GM18499 (cell line): ENCODE data around the gene LAMA2.

Source experiments
- ATAC-seq: cut with Tn5 transposase; IDR thresholded peaks from one replicate; pipeline ENCODE4 v1.9.1; 2021; ENCODE audit warnings: moderate number of reproducible peaks; ENCODE audit not compliant: insufficient read depth, unreplicated experiment

The LAMA2 gene

DNA sequence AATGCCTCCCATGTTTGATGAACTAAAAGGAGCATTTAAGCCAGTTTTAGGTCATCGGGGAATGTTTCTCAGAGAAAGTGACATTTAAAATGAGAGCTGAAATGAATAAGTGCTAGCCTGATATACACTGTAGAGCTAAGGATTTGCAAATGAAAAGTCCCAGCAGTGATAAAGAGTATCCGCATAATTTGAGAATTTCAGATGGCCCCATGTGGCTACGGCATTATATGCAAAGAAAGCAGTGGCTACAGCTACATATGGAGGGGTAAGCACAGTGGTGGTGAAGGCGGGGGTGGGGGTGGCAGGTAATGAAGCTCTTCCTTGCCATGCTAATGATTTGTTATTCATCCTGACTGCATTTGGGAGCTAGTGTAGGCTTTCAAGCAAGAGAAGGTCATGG is 455.7 kb downstream of the LAMA2 start:
- no peak for ATAC-seq

DNA sequence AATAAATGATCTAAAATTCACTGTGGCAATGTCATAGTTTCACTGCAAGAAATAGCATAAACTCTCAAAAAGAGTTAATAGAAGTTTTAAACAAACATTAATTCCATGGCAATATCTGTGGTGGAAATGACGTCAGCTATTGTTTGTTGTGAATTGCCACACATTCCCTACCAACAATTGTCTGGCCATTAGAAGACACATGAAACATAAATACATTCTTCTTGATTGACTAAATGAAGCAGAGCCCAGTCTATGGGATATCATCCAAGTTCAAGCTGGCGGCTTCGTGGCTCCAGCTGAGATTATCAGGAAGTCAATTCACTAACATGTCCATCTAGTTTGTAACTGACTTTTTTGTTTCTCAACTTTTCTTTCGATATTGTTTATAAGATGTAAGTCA is 458.0 kb downstream of the LAMA2 start:
- ATAC-seq: no peak

DNA sequence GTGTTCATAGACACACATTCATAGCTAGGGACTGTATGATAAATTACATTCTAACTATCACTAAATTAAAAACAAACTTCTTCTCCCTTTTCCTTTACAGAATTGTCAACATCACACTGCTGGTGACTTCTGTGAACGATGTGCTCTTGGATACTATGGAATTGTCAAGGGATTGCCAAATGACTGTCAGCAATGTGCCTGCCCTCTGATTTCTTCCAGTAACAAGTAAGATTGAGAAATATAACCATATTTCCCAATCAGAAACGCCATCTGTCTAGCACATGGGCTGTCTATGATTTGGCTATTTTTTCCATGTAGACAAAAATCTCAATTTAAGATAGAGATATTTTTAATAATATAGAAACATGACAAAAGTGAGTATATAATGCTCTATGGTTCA is 459.3 kb downstream of the LAMA2 start:
- no peak for ATAC-seq

DNA sequence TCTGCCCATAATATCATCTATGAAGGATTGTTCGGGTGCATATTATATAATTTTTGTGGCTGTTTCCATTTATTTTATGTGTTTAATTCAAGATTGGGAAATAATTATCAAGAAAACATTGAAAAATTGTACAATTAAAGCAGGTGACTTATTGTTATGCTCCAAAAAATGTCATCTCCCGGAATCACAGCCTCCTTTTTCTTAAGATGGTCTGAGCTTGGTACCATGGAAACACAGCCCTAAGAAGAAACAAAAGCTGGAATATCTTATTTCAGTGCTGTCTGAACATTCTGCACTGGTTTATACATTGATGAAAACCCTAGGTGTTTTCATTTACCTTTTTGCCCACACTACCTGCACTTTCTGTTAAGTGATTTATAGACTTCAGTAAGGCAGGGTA is 459.9 kb downstream of the LAMA2 start:
- no peak for ATAC-seq

DNA sequence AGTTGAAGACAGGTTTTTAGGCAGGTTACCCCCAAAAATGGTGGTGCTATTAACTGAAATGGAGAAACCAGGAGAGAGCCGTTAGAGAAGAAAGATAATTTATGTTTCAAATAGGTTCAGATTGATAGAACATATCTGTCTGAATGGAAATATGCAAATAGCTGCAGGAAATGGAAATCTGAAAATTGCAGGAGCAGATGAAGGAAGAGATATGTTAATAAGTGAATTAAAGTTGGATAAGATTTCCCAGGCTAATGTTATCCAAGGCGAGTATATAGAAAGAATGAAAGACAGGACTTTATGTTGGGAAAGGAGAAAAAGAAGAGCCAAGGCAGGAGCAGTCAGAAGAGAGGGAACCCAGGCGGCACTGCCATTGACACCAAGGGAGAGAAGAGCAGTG is 461.4 kb downstream of the LAMA2 start:
- no peak for ATAC-seq

DNA sequence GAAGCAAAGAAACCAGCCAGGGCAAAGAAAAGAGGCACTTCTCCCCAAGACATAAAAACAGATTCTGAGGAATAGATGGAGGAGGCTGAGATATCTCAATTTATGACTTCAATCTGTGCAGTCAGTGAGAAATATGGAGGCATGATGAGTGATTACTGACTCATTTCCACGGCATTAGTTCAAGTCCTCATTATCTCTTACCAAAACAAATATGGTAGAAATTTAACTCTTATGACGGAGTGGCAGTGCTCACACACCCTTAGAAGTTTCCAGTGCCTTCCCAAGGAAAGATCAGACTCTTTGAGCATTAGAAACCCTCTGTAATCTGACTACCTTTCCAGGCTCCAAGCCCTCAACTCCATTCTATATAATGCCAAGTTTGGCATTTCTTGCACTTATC is 463.0 kb downstream of the LAMA2 start:
- ATAC-seq: no peak

DNA sequence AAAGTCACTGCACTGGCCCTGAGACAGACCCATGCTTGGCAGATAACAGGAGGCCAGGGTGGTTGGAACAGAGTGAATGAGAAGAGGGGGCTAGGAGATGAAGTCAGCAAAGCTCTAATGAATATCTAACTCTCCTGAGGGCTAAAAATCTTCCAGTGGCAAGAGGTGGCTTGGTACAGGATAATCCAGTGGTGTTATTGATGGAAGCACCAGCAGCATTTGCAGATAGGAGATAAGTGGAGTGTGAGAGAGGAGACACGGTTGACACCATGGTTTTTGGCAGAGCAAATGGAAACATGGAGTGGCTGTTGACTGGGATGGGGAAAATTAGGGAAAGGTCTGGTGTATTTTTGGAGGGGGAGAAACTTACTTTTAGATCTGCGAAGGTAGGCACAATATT is 464.0 kb downstream of the LAMA2 start:
- no peak for ATAC-seq

DNA sequence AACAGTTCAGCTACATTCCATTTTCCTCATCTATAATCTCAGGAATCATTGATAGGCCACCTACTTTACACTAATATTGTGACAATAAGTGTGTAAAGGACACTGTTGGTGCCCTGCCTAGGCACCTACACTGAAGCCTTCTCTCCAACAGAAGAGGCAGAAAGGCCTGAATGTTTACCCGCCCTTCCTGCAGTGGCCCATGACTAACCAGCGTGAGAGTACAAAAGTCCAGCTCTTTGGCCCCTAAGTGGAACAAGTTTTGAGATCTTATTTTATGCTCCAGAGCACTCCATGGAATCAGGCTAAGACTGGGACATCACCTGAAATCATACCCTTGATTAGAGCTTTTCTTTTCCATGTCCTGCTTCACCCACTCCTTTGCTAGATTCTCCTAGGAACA is 467.3 kb downstream of the LAMA2 start:
- no peak for ATAC-seq

DNA sequence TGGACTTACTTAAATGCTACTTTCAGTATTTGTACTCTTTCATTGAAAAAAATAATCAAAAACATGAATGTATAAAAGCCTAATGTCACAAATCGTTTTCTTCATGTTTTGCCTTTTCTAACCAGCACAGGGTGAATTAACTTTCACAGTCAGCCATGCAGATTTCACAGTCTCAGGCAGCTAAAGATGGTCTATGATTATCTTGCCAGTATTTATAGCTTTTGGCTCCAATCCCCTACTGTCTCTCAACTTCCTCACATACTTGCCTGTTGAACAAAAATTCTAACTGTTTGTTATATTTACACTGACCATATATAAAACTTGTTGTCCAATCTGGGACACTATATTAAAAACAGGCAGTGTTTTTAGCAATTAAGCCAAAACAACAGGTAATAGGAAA is 468.9 kb downstream of the LAMA2 start:
- no peak for ATAC-seq

DNA sequence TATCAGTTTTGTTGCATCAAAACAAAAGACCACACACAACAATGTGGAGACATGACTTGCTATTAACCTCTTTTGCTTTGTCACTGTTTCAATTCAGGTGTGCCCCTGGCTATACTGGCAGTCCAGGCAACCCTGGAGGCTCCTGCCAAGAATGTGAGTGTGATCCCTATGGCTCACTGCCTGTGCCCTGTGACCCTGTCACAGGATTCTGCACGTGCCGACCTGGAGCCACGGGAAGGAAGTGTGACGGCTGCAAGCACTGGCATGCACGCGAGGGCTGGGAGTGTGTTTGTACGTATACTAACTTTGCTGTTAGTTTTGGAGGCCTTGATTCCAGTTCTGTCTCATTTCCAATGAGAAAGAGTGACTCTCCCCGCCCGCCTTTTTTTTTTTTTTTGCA is 470.1 kb downstream of the LAMA2 start:
- no peak for ATAC-seq

DNA sequence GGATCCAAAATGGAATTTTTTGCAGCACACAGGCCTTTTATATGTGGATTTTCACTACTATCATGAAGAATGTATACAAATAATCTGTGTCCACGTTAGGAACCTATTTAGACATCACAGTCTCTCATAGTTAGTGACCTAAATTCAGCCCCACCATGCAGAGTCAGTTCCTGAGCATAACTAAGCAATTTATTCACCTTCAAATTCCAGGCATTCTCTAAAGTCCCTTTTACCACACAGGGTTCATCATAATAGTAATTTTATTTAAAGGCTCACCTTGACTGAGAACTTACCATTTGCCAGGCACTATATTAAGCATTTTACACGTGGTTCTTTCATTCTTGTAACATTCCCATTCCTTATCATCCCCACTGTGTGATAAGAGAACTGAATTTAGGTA is 473.2 kb downstream of the LAMA2 start:
- ATAC-seq: no peak

DNA sequence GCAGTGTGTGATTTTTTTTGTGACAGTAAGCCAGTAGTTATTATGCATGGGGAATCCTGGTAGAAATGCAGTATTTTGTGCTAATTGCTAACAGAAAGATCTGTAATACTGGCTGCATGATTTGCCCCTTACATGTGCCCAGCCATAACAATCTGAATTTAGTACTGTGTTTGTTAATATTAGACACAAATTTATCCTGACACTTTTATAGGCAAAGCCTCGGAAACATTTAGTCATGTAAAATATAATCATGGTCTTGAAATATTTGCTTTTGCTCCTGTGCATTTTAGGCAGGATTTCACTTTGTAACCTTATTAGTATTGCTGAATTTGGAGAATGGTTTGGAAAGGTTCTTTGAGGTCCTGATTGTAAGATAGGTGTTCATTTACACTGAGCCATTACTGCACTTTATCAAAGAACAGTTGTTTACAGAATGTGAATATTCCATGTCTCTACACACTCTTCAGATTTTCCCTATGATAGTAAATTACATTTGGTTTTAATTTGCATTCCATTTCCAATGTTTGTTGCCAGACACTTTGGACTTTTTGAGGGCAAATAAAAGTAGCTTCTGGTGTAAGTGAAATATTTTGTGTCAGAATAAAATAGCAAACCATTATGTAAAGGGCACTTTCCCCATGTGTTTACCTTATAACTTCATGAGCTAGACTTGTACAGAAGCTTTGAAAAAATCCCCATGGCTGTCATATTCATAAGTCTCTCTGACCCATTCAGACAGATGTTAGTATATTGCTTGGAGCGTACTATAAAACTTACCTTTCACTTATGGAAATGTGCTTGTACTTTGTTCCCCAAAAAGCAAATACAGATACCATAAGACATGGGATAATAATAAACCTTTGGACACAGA is 477.1 kb downstream of the LAMA2 start:
- no peak for ATAC-seq

DNA sequence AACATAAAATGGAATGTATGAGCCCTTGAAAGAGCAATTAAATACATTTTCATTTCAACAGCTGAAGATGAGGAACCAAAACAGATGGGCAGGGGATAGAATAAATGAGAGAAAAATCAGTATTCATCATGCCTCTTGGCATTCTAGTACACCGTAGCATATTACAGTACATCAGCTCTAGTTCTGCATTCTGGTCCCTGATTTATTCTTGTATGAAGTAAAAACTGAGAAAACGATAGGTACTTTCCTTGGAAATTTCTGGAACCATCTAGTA is 477.7 kb downstream of the LAMA2 start:
- no peak for ATAC-seq

DNA sequence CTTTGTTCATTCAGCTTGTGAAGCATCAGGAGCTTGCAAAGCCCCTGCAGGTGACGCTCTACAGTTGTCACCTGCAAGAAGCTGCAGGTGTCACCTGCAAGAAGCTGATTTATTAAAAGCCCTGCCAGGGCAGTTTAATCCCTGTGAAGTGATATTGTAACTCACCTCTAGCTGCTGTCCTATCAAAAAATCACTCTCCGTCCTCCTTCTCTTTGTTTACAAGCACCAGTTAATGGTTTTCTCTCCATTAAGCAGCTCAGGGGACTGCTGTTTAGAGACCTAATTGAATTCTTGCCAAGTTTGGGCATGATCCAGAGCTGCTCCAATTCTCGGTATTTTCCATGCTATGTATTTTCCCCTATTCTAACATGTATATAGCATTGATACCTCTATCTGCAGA is 481.1 kb downstream of the LAMA2 start:
- ATAC-seq: no peak

DNA sequence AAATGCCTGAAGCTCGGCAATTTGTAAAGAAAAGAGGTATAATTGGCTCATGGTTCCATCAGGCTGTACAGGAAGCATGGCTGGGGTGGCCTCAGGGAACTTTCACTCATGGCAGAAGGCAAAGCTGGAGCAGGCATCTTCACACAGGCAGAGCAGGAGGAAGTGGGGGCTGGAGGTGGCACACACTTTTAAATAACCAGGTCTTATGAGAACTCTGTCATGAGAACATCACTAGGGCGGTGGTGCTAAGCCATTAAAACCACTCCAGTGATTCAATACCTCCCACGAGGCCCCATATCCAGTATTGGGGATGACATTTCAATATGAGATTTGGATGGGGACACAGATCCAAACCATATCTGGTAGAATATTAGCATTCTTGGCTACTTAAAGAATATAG is 481.8 kb downstream of the LAMA2 start:
- no peak for ATAC-seq

DNA sequence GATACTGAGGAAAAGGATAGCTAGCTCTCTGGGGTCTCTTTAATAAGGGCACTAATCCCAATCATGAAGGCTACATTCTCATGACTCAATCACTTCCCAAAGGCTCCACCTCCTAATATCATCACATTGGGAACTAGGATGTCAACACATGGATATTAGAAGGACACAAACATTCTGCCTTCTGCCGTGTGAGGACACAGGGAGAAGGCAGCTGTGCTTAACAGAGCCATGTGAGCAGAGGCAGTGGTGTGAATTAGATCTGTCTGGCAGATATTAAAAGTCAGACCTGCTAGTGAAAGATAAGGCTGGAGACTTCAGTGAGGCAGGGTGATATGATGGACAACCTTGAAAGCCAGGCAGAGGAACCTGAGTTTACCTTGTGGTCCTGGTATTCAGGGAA is 485.1 kb downstream of the LAMA2 start:
- no peak for ATAC-seq

DNA sequence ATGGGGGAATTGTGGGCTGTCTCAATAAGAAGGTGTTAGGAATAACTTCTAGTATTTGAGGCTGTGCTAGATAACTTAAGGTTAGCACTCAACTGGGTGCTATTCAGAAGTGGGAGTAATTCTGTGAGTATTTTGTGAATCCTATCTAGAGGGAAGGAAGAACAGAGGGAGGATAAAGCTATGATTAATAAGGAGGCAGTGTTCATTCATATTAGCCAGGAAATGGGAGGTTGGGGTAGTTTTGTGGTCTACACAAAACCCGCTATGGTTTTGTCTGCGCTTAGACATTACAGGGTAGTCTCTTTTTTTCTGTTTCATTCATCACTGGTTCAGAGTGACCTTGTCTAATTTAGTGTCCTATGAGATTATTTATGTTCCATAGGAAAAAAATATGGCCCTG is 486.0 kb downstream of the LAMA2 start:
- ATAC-seq: no peak

DNA sequence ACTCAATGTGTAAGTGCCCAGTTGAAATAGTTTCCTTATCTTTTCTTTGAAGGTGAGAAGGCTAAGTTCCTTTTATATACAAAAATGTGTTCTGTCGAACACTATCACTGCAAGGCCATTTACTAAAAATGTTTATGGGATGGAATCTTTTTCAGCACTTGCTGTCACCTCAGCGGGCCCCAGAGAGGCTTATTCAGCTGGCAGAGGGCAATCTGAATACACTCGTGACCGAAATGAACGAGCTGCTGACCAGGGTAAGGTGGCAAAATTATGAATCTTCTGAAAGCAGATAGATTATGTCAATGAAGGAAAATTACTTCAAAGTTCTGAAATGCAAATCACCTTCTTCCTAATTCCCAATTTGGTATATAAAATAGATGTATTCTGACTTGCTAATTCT is 486.8 kb downstream of the LAMA2 start:
- ATAC-seq: no peak

DNA sequence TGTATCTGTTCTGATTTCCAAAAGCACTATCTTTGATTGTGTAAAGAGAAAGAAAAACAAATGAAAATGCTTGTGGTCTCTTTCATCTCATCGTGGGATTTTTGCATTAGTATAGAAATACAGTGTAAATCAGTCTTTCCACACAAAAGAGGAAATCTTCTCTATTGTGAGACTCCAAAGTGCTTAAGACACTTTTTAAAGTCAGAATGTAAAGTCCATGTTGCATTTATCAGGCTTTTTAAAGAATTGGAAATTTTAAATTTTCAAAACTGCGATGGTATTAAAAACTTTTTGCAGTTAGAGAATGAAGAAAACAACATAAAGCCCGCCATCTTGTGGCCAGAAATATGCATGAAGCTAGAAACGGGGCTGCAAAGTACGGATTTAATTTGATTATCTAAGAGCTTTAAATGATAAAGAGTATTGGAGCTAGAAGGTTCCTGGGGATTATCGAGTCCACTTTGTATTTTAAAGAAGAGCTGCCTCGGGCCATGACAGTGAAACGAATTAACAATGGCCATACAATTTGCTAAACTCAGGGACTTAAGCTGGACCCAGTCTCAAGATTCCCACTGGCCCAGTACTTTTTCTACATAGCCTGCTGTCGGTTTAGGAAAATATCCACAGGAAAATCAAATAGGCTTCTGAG is 487.5 kb downstream of the LAMA2 start:
- no peak for ATAC-seq

DNA sequence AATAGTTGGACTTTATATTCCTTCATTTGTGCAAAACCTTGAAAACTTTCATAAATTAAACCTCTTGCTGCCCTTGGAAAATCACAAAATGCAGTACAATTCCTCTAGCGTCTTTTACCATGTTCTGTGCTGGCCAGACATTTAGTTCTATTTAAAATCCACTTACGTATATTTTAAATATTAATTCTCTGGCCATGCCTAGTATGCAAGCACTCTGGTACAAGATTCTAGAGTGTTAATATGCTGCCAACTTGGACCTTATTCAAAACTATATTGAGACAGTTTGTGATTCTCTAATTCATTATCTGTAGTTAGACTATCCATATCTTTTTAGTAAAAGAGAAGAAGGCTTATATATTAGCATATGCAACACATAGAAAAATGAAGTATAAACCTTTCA is 498.9 kb downstream of the LAMA2 start:
- no peak for ATAC-seq

DNA sequence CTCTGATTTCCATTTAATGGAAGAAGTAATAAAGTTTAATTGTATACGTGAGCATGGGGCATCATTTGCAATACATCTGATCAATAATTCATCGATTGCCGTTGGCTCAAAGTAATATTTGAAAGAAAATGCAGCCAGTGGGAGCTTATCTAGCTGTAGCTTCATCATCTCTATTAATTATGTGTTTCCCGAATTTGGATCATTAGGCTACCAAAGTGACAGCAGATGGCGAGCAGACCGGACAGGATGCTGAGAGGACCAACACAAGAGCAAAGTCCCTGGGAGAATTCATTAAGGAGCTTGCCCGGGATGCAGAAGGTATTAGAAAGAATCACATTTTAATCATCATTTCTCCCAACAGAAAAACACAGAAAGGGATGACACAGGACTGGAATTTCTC is 500.0 kb downstream of the LAMA2 start:
- ATAC-seq: no peak

DNA sequence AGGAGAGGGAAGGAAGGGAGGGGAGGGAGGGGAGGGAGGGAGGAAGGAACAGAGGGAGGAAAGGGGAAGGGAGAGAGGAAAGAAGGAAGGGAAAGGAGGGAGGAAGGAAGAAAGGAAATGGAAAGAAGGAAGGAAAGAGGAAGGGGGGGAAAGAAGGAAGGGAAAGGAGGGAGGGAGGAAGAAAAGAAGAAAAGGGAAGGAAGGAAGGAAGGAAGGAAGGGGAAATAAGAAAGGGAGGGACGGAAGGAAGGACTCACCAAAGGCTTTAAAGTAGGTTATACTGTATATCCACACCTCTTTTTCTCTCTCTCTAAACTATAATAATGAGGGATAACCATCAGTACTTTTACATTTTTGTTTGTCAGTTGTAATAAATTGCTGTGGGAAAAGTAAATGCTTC is 502.2 kb downstream of the LAMA2 start:
- ATAC-seq: no peak
